Urothelium cell line (cell line): ENCODE data around the gene CAMSAP3.

Experiments
- DNase-seq: peaks from one replicate; pipeline ENCODE4 v3.0.0; 2011; ENCODE audit warnings: low spot score, mixed read lengths
- FAIRE-seq: peaks from 2 replicates; lab custom pipeline; 2011; peaks lifted over from hg19 to GRCh38; lab: Jason Lieb, UNC

The CAMSAP3 gene

GRCh38 chr19:7644550-7644877 lies 48.9 kb downstream of the CAMSAP3 start:
- DNase-seq (no peak), FAIRE-seq (no peak)

GRCh38 chr19:7645163-7645562 lies 49.5 kb downstream of the CAMSAP3 start:
- DNase-seq, result no peak
- FAIRE-seq, result no peak

- FAIRE-seq, result no peak
- DNase-seq, result no peak
These were observed 50.2 kb downstream of the CAMSAP3 start for GRCh38 chr19:7645656-7646425.

GRCh38 chr19:7646426-7646700 lies 50.7 kb downstream of the CAMSAP3 start:
- DNase-seq, result no peak
- FAIRE-seq, result no peak

GRCh38 chr19:7647156-7647555 lies 51.5 kb downstream of the CAMSAP3 start:
- FAIRE-seq, result no peak

GRCh38 chr19:7648265-7649014 lies 52.8 kb downstream of the CAMSAP3 start:
- DNase-seq (no peak), FAIRE-seq (no peak)

More at GRCh38 chr19:7647156-7647555, 51.5 kb downstream of the CAMSAP3 start:
- no peak for DNase-seq

- no peak for FAIRE-seq
- DNase-seq, result no peak
These were observed 54.5 kb downstream of the CAMSAP3 start for GRCh38 chr19:7650148-7650547.

GRCh38 chr19:7652061-7652641 lies 56.5 kb downstream of the CAMSAP3 start:
- FAIRE-seq, result no peak
- peak; percentile 81 for DNase-seq

GRCh38 chr19:7654401-7654800 lies 58.7 kb downstream of the CAMSAP3 start:
- FAIRE-seq (no peak), DNase-seq (no peak)

- no peak for FAIRE-seq
- no peak for DNase-seq
These were observed 59.9 kb downstream of the CAMSAP3 start for GRCh38 chr19:7655581-7655980.

GRCh38 chr19:7657131-7657751 lies 61.6 kb downstream of the CAMSAP3 start:
- no peak for DNase-seq
- FAIRE-seq, result no peak

GRCh38 chr19:7658219-7658686 lies 62.6 kb downstream of the CAMSAP3 start:
- FAIRE-seq (no peak), DNase-seq (no peak)

- no peak for FAIRE-seq
These were observed 66.3 kb downstream of the CAMSAP3 start for GRCh38 chr19:7661744-7662538.

GRCh38 chr19:7662657-7663056 lies 67.0 kb downstream of the CAMSAP3 start:
- DNase-seq (no peak), FAIRE-seq (no peak)

More at GRCh38 chr19:7661744-7662538, 66.3 kb downstream of the CAMSAP3 start:
- DNase-seq, result no peak

- DNase-seq (no peak), FAIRE-seq (no peak)
These were observed 68.0 kb downstream of the CAMSAP3 start for GRCh38 chr19:7663706-7664105.

- no peak for DNase-seq
- FAIRE-seq, result no peak
These were observed 69.4 kb downstream of the CAMSAP3 start for GRCh38 chr19:7665076-7665475.
